Caki2 (cell line): ENCODE data around the gene ZNF831. TPM values are rescaled to one million over a fixed set of nuclear protein-coding genes. Genes with fewer than 3 reads are reported as not detected.

Experiments
- DNase-seq: peaks from one replicate; pipeline ENCODE4 v3.0.0-alpha.2; 2015; ENCODE audit warnings: low read depth
- in situ Hi-C: cut with HindIII; loops from 2 replicates; pipeline ENCODE4 v1.10.0; 2016; ENCODE audit warnings: low sequenced_read_pairs, low pct_unique_long_range_greater_than_20kb, mixed read lengths
- total RNA-seq: library from RNA; depleted of rRNA; stranded (reverse); fragments of >200 nt; shearing (Covaris generic); gene quantifications from 2 replicates; pipeline ENCODE4 v1.2.3, GENCODE V29; 2014; ENCODE audit warnings: low replicate concordance

Gene ZNF831
- total RNA-seq, 1 experiment from 2014 or later = not detected

- in situ Hi-C loops = no loop called here
- no peak for DNase-seq
These were observed 57.6 kb downstream of the ZNF831 start for GRCh38 chr20:59221049-59221706.

GRCh38 chr20:59221707-59222252 is 58.2 kb downstream of the ZNF831 start:
- DNase-seq = no peak
- in situ Hi-C loops = no loop called here

GRCh38 chr20:59222253-59223181 is 58.9 kb downstream of the ZNF831 start:
- peak; percentile 73 for DNase-seq
- in situ Hi-C loops = no loop called here

GRCh38 chr20:59223182-59223601 is 59.6 kb downstream of the ZNF831 start:
- in situ Hi-C loops = no loop called here
- DNase-seq = no peak

GRCh38 chr20:59223750-59224149 is 60.1 kb downstream of the ZNF831 start:
- DNase-seq = no peak
- in situ Hi-C loops = no loop called here

GRCh38 chr20:59224236-59224635 is 60.6 kb downstream of the ZNF831 start:
- DNase-seq = no peak
- in situ Hi-C loops = no loop called here

- in situ Hi-C loops = no loop called here
These were observed 66.8 kb downstream of the ZNF831 start for GRCh38 chr20:59230385-59230784.

GRCh38 chr20:59231124-59231804 is 67.6 kb downstream of the ZNF831 start:
- in situ Hi-C loops = no loop called here
- DNase-seq = no peak

More at GRCh38 chr20:59230385-59230784, 66.8 kb downstream of the ZNF831 start:
- no peak for DNase-seq

- in situ Hi-C loops = no loop called here
- DNase-seq = no peak
These were observed 69.0 kb downstream of the ZNF831 start for GRCh38 chr20:59232618-59233017.

- no peak for DNase-seq
- in situ Hi-C loops = no loop called here
These were observed 71.6 kb downstream of the ZNF831 start for GRCh38 chr20:59235226-59235625.

GRCh38 chr20:59240006-59240405 is 76.4 kb downstream of the ZNF831 start:
- no peak for DNase-seq
- in situ Hi-C loops = no loop called here

GRCh38 chr20:59242714-59243626 is 79.3 kb downstream of the ZNF831 start:
- in situ Hi-C loops = no loop called here
- no peak for DNase-seq

GRCh38 chr20:59246691-59247400 is 83.2 kb downstream of the ZNF831 start:
- in situ Hi-C loops = no loop called here
- DNase-seq = no peak

- in situ Hi-C loops = no loop called here
These were observed 84.4 kb downstream of the ZNF831 start for GRCh38 chr20:59247731-59248684.

GRCh38 chr20:59250293-59250692 is 86.7 kb downstream of the ZNF831 start:
- DNase-seq = no peak
- in situ Hi-C loops = no loop called here

More at GRCh38 chr20:59247731-59248684, 84.4 kb downstream of the ZNF831 start:
- no peak for DNase-seq

- no peak for DNase-seq
- in situ Hi-C loops = no loop called here
These were observed 89.7 kb downstream of the ZNF831 start for GRCh38 chr20:59253325-59253724.
